Pancreas (tissue), 10 donors: ENCODE results near the gene TNNC2. TPM values are rescaled to one million over a fixed set of nuclear protein-coding genes. Genes with fewer than 3 reads are reported as not detected.

Experiments
- ATAC-seq, 4 donors: fragments of 200-7000 bp; cut with Tn5 transposase; one replicate each; pipeline versions ENCODE4 v1.8.0 to v1.9.1; 2020; ENCODE audit warnings: mild to moderate bottlenecking in 4 of 4, moderate library complexity in 4 of 4
- DNase-seq, 6 donors: peaks; one replicate each; pipeline ENCODE4 v3.0.0-alpha.2; 2020
- FAIRE-seq: peaks from 2 replicates; lab custom pipeline; 2012; peaks lifted over from hg19 to GRCh38; lab: Jason Lieb, UNC
- H3K27ac ChIP-seq, 4 donors: fragments of 200-600 bp; sonication (generic); 1 replicate in 3 of 4; 2 replicates in 1 of 4; pipeline versions ENCODE4 v1.5.0 to v1.8.0; 2020
- H3K27me3 ChIP-seq, 4 donors: fragments of 200-600 bp; one replicate each; pipeline ENCODE4 v1.8.0; 2021
- H3K36me3 ChIP-seq, 3 donors: fragments of 200-600 bp; sonication (generic) in 1 of 3; one replicate each; pipeline versions ENCODE4 v1.5.0 to v1.8.0; 2020 to 2021
- H3K4me1 ChIP-seq, 3 donors: fragments of 200-600 bp; one replicate each; pipeline ENCODE4 v1.8.0; 2021
- H3K4me3 ChIP-seq, 4 donors: fragments of 200-600 bp; sonication (generic) in 2 of 4; one replicate each; pipeline versions ENCODE4 v1.5.0 to v1.8.0; 2020 to 2021
- H3K9me3 ChIP-seq, 4 donors: fragments of 200-600 bp; one replicate each; pipeline ENCODE4 v1.8.0; 2021
- WGBS, 2 donors: extraction: QIAGEN DNeasy Blood & Tissue Kit; methylation state at CpG; one replicate each; pipeline ENCODE4 v1.1.7; 2013; 5-methylcytosine and 5-hydroxymethylcytosine counted together
- intact Hi-C, 3 donors: fragments of 100-400 bp; cut with DNase I; formaldehyde crosslinking; loops; one replicate each; pipeline versions ENCODE4 v1.11.1 to v1.14.2; 2022
- polyA plus RNA-seq, 2 donors: library from polyadenylated mRNA; stranded (reverse); fragments of 200-250 nt; gene quantifications; one replicate each; pipeline ENCODE4 v1.2.3, GENCODE V29; 2013
- total RNA-seq, 6 donors: library from RNA; stranded (reverse); fragmentation: NEBNext Ultra II Directional in 4 of 6; extraction: Animal tissue kit (Norgen Biotek cat#: 25700) in 4 of 6; gene quantifications; one replicate each; pipeline versions ENCODE4 v1.2.1 to v1.2.4, GENCODE V29; 2021 to 2023
- TF ChIP-seq, protein P1 (sequence below), 4 donors: fragments of 200-600 bp; sonication (generic) in 3 of 4; IDR thresholded peaks; one replicate each; pipeline versions ENCODE4 v1.5.0 to v1.8.0; 2021; ENCODE audit warnings: antibody characterized with exemption in 4 of 4
- donor health status: healthy with polysubstance abuse.
- donor health status: DM: no; HTN: no; CAD: no; lungs with moderate emphysema.
- donor health status: DM: no; HTN: no; CAD: no.
- donor health status: control.
- donor health status: control.
- donor health status: Bipolar disorder and iron deficiency.
- donor health status: DM: yes; HTN: yes; CAD: no.
- donor health status: DM: no; HTN: no; CAD: no.
- donor health status: DM: no; HTN: no; CAD: no.
- donor health status: DM: yes; HTN: yes; CAD: no.

The TNNC2 gene
- total and polyA plus RNA-seq, 8 donors: 1.2 to 4.0 TPM; not detected in 6

DNA sequence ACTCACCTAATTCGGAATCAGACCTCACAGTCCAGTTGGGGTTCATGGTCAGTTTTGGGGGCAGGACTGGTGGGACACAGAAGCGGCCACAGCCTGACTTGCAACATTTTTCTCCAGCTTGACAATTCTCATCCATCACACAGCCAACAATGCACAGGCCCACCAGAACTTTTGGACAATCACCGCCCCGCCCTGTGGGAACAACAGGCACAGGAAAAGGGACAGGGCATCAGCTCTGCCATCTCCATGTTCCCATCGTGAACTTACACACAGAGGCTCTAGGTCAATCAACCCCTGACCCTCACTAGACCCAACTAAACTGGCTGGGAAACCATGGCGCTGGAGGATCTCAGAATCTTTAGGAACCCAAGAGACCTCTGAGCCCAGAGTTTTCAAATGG lies 51.7 kb downstream of the TNNC2 start:
- no peak for FAIRE-seq

DNA sequence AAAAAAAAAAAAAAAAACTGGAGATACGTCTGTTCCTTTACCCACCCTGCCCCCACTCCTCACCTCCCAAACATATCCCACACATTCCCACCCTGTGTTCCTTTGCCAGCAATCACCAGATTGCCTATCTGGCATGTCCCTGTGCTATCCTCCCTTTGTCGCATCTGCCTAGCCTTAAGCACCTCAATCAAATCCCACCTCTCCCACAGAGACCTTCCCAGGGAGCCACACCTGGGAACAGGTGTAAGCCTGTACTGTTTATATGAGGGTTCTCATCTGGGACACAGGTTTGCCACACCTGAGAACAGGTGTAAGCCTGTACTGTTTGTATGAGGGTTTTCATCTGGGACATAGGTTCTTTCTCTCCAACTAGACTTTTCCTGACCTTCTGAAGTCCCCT lies 52.2 kb downstream of the TNNC2 start:
- intact Hi-C loops: loop anchor here in 2 of 3 donors (5.0 to 10.0 kb wide), 2 partner anchors 320 to 458 kb away; no protein-coding TSS in a partner anchor
- TF ChIP-seq, protein P1, sequence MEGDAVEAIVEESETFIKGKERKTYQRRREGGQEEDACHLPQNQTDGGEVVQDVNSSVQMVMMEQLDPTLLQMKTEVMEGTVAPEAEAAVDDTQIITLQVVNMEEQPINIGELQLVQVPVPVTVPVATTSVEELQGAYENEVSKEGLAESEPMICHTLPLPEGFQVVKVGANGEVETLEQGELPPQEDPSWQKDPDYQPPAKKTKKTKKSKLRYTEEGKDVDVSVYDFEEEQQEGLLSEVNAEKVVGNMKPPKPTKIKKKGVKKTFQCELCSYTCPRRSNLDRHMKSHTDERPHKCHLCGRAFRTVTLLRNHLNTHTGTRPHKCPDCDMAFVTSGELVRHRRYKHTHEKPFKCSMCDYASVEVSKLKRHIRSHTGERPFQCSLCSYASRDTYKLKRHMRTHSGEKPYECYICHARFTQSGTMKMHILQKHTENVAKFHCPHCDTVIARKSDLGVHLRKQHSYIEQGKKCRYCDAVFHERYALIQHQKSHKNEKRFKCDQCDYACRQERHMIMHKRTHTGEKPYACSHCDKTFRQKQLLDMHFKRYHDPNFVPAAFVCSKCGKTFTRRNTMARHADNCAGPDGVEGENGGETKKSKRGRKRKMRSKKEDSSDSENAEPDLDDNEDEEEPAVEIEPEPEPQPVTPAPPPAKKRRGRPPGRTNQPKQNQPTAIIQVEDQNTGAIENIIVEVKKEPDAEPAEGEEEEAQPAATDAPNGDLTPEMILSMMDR (IDR thresholded peaks at IDR 0.05): no peak
- Histone ChIP-seq H3K36me3 (no peaks in the 10 kb centered on the region), H3K4me1 (peaks cover 7 to 25% (median 8%) of the 10 kb centered on the region in 3 donors), H3K27me3 (no peaks in the 10 kb centered on the region), H3K4me3 (no peak overlapping the region), H3K9me3 (no peaks in the 10 kb centered on the region), H3K27ac (no peak overlapping the region)
- ATAC-seq (no peak), DNase-seq (no peak), FAIRE-seq (no peak)
- WGBS, 2 donors: 63 to 85% methylated on average over 2 of the region's 2 CpGs

More for the DNA sequence above, 51.7 kb downstream of the TNNC2 start:
- Histone ChIP-seq H3K4me3 (no peak overlapping the region), H3K27me3 (no peaks in the 10 kb centered on the region), H3K9me3 (no peaks in the 10 kb centered on the region), H3K4me1 (peaks cover 8 to 30% (median 8%) of the 10 kb centered on the region in 3 donors), H3K27ac (no peak overlapping the region), H3K36me3 (no peaks in the 10 kb centered on the region)
- ATAC-seq (no peak), DNase-seq (no peak)
- intact Hi-C loops: loop anchor here in 1 of 3 donors (10.0 kb wide), 1 partner anchor 321 kb away; no protein-coding TSS in a partner anchor
- TF ChIP-seq, protein P1 (IDR thresholded peaks at IDR 0.05): no peak
- WGBS, 2 donors: 86 to 87% methylated on average over 6 of the region's 6 CpGs

Other genes starting within 250 kb of the TNNC2 start
- not detected for gene WFDC8, start 248.0 kb downstream of the TNNC2 start, total RNA-seq
- not detected for gene WFDC8, start 248.0 kb downstream of the TNNC2 start, polyA plus RNA-seq
- gene WFDC10A, start 197.6 kb downstream of the TNNC2 start, total RNA-seq: not detected
- not detected for gene WFDC10A, start 197.6 kb downstream of the TNNC2 start, polyA plus RNA-seq
- not detected for gene WFDC9, start 196.0 kb downstream of the TNNC2 start, total RNA-seq
- not detected for gene WFDC9, start 196.0 kb downstream of the TNNC2 start, polyA plus RNA-seq
- not detected for gene WFDC11, start 157.1 kb downstream of the TNNC2 start, total RNA-seq
- not detected for gene WFDC11, start 157.1 kb downstream of the TNNC2 start, polyA plus RNA-seq
- not detected for gene WFDC13, start 125.3 kb downstream of the TNNC2 start, total RNA-seq
- gene WFDC13, start 125.3 kb downstream of the TNNC2 start, polyA plus RNA-seq: not detected
- gene WFDC10B, start 122.3 kb downstream of the TNNC2 start, total RNA-seq: not detected
- not detected for gene WFDC10B, start 122.3 kb downstream of the TNNC2 start, polyA plus RNA-seq
- gene SPINT4, start 105.0 kb downstream of the TNNC2 start, total RNA-seq: not detected
- not detected for gene SPINT4, start 105.0 kb downstream of the TNNC2 start, polyA plus RNA-seq
- gene WFDC3, start 35.4 kb downstream of the TNNC2 start, total RNA-seq: under 1 TPM in 4 of 6 donors, not detected in 2; 0.35 to 0.81 (median 0.48) TPM
- 1 to 10 TPM in 1 of 2 donors, under 1 TPM in 1; 0.95 to 1.8 TPM for gene WFDC3, start 35.4 kb downstream of the TNNC2 start, polyA plus RNA-seq
- gene DNTTIP1, start 35.4 kb downstream of the TNNC2 start, total RNA-seq: 10 to 100 TPM in 3 of 6 donors, 1 to 10 TPM in 3; 7.4 to 15.3 (median 8.9) TPM
- 10 to 100 TPM; 15.5 to 22.0 TPM for gene DNTTIP1, start 35.4 kb downstream of the TNNC2 start, polyA plus RNA-seq
- gene UBE2C, start 14.7 kb downstream of the TNNC2 start, total RNA-seq: 1 to 10 TPM in 2 of 6 donors, under 1 TPM in 2, not detected in 2; 0.38 to 1.9 (median 1.4) TPM
- gene UBE2C, start 14.7 kb downstream of the TNNC2 start, polyA plus RNA-seq: under 1 TPM; 0.31 to 0.61 TPM
- gene SNX21, start 6.5 kb upstream of the TNNC2 start, total RNA-seq: 1 to 10 TPM; 4.6 to 8.9 (median 5.9) TPM
- gene SNX21, start 6.5 kb upstream of the TNNC2 start, polyA plus RNA-seq: 10 to 100 TPM; 11.3 to 22.6 TPM
- 10 to 100 TPM in 2 of 6 donors, 1 to 10 TPM in 4; 7.0 to 14.0 (median 9.7) TPM for gene ACOT8, start 30.1 kb upstream of the TNNC2 start, total RNA-seq
- gene ACOT8, start 30.1 kb upstream of the TNNC2 start, polyA plus RNA-seq: 10 to 100 TPM; 17.9 to 21.2 TPM
- 1 to 10 TPM in 4 of 6 donors, under 1 TPM in 2; 0.46 to 2.2 (median 1.1) TPM for gene ZSWIM3, start 30.3 kb upstream of the TNNC2 start, total RNA-seq
- 1 to 10 TPM; 1.4 to 1.9 TPM for gene ZSWIM3, start 30.3 kb upstream of the TNNC2 start, polyA plus RNA-seq
- 1 to 10 TPM; 2.9 to 6.0 (median 4.0) TPM for gene ZSWIM1, start 53.9 kb upstream of the TNNC2 start, total RNA-seq
- gene ZSWIM1, start 53.9 kb upstream of the TNNC2 start, polyA plus RNA-seq: 1 to 10 TPM; 2.4 to 3.1 TPM
- gene SPATA25, start 60.3 kb upstream of the TNNC2 start, total RNA-seq: 1 to 10 TPM in 1 of 6 donors, under 1 TPM in 5; 0.55 to 1.3 (median 0.84) TPM
- 1 to 10 TPM; 1.2 to 1.7 TPM for gene SPATA25, start 60.3 kb upstream of the TNNC2 start, polyA plus RNA-seq
- 1 to 10 TPM; 1.6 to 3.8 (median 2.2) TPM for gene NEURL2, start 63.9 kb upstream of the TNNC2 start, total RNA-seq
- 1 to 10 TPM; 4.7 to 5.3 TPM for gene NEURL2, start 63.9 kb upstream of the TNNC2 start, polyA plus RNA-seq
- gene CTSA, start 64.0 kb upstream of the TNNC2 start, total RNA-seq: 10 to 100 TPM; 27.6 to 97.8 (median 41.5) TPM
- 100 to 1,000 TPM in 1 of 2 donors, 10 to 100 TPM in 1; 89.3 to 103 TPM for gene CTSA, start 64.0 kb upstream of the TNNC2 start, polyA plus RNA-seq
- 100 to 1,000 TPM in 2 of 6 donors, 10 to 100 TPM in 4; 70.4 to 158 (median 95.1) TPM for gene PLTP, start 84.8 kb upstream of the TNNC2 start, total RNA-seq
- gene PLTP, start 84.8 kb upstream of the TNNC2 start, polyA plus RNA-seq: 10 to 100 TPM; 35.5 to 56.8 TPM
- 10 to 100 TPM; 13.3 to 19.2 (median 17.7) TPM for gene PCIF1, start 107.4 kb upstream of the TNNC2 start, total RNA-seq
- gene PCIF1, start 107.4 kb upstream of the TNNC2 start, polyA plus RNA-seq: 10 to 100 TPM; 22.9 to 34.9 TPM
- gene ZNF335, start 144.9 kb upstream of the TNNC2 start, total RNA-seq: 10 to 100 TPM in 2 of 6 donors, 1 to 10 TPM in 4; 7.4 to 11.0 (median 7.5) TPM
- gene ZNF335, start 144.9 kb upstream of the TNNC2 start, polyA plus RNA-seq: 10 to 100 TPM; 24.4 to 27.4 TPM
- 1 to 10 TPM in 1 of 6 donors, under 1 TPM in 4, not detected in 1; 0.19 to 1.3 (median 0.29) TPM for gene MMP9, start 181.6 kb upstream of the TNNC2 start, total RNA-seq
- under 1 TPM; 0.19 to 0.21 TPM for gene MMP9, start 181.6 kb upstream of the TNNC2 start, polyA plus RNA-seq
- 1 to 10 TPM in 4 of 6 donors, under 1 TPM in 2; 0.35 to 2.2 (median 1.3) TPM for gene SLC12A5, start 201.9 kb upstream of the TNNC2 start, total RNA-seq
- gene SLC12A5, start 201.9 kb upstream of the TNNC2 start, polyA plus RNA-seq: 10 to 100 TPM; 12.9 to 21.5 TPM